Measurements from ENCODE around the gene NEXN. TPM values are rescaled to one million over a fixed set of nuclear protein-coding genes. Genes with fewer than 3 reads are reported as not detected.
A peak's percentile ranks its signal among the peaks of the same experiment; 100 is the strongest.

The NEXN gene
- polyA plus RNA-seq, 3 donors = 0.31 to 3.5 (median 3.0) TPM

- Mint-ChIP-seq H3K27me3 (ENCODE audit: low read depth in 3 of 3) (peaks cover 0 to 1% (median 0%) of the 10 kb centered on the region in 3 donors), H3K4me3 (no peak overlapping the region), H3K4me1 (peaks cover 26% of the 10 kb centered on the region), H3K9me3 (no peaks in the 10 kb centered on the region), H3K36me3 (peaks cover 8 to 10% of the 10 kb centered on the region in 2 donors), H3K27ac (no peak overlapping the region)
- Histone ChIP-seq H3K4me3 (replicated peaks in 1 of 3; ENCODE audit: low read depth in 2 of 3, low read length in 3 of 3) (no peak overlapping the region), H3K4me1 (ENCODE audit: control insufficient read depth in 1 of 2, insufficient read depth in 2 of 2, low read length in 2 of 2) (peaks cover 11 to 15% of the 10 kb centered on the region in 2 donors), H3K9ac (ENCODE audit: insufficient read depth, low read length, poor library complexity, severe bottlenecking) (no peak overlapping the region), H2AFZ (ENCODE audit: insufficient read depth, low read depth, low read length, poor library complexity, severe bottlenecking) (no peak overlapping the region), H3K36me3 (replicated peaks in 1 of 2; ENCODE audit: control insufficient read depth in 1 of 2, insufficient read depth in 2 of 2, low read length in 2 of 2) (peaks cover 0 to 6% of the 10 kb centered on the region in 2 donors), H3K27me3 (ENCODE audit: control insufficient read depth in 2 of 2, insufficient read depth in 2 of 2, low read length in 2 of 2) (no peaks in the 10 kb centered on the region), H3K79me2 (ENCODE audit: insufficient read depth, low read length) (peaks cover 12% of the 10 kb centered on the region), H3K27ac (ENCODE audit: low read depth in 1 of 2, low read length in 2 of 2) (no peak overlapping the region), H4K20me1 (ENCODE audit: insufficient read depth, low read length) (no peaks in the 10 kb centered on the region), H3K4me2 (replicated peaks; ENCODE audit: extremely low read depth, low read length, poor library complexity, severe bottlenecking) (peak overlapping the region; percentile 85), H3K9me3 (replicated peaks in 1 of 2; ENCODE audit: control insufficient read depth in 1 of 2, insufficient read depth in 1 of 2, low read length in 2 of 2) (no peaks in the 10 kb centered on the region)
- WGBS (ENCODE audit: insufficient coverage) = no CpG with 5 or more reads among the region's 1 CpG
- intact Hi-C loops (cut with micrococcal nuclease) = no loop called here
- DNase-seq = no peak
- TF ChIP-seq CTCF (IDR thresholded peaks at IDR 0.05) = no peak
Measured at GRCh38 chr1:77925518-77925917, 37.1 kb downstream of the NEXN start.

- H3K36me3 ChIP-seq (replicated peaks in 1 of 2; ENCODE audit: control insufficient read depth in 1 of 2, insufficient read depth in 2 of 2, low read length in 2 of 2) = peaks cover 0 to 10% of the 10 kb centered on the region in 2 donors
- no peaks in the 10 kb centered on the region for H3K27me3 ChIP-seq (ENCODE audit: control insufficient read depth in 2 of 2, insufficient read depth in 2 of 2, low read length in 2 of 2)
- peaks cover 12% of the 10 kb centered on the region for H3K79me2 ChIP-seq (ENCODE audit: insufficient read depth, low read length)
- H4K20me1 ChIP-seq (ENCODE audit: insufficient read depth, low read length) = no peaks in the 10 kb centered on the region
- Mint-ChIP-seq H3K9me3 (no peaks in the 10 kb centered on the region), H3K27me3 (ENCODE audit: low read depth in 3 of 3) (peaks cover 0 to 1% (median 0%) of the 10 kb centered on the region in 3 donors), H3K27ac (peak overlapping the region in 6 of 7 donors; percentile 79 to 88 (median 86)), H3K4me3 (peak overlapping the region; percentile 79 to 90), H3K4me1 (peaks cover 22% of the 10 kb centered on the region), H3K36me3 (peaks cover 11 to 14% of the 10 kb centered on the region in 2 donors)
- peak overlapping the region; percentile 76 for H2AFZ ChIP-seq (ENCODE audit: insufficient read depth, low read depth, low read length, poor library complexity, severe bottlenecking)
- H3K4me3 ChIP-seq (replicated peaks in 1 of 3; ENCODE audit: low read depth in 2 of 3, low read length in 3 of 3) = peak overlapping the region; percentile 58 to 96 (median 78)
- H3K9me3 ChIP-seq (replicated peaks in 1 of 2; ENCODE audit: control insufficient read depth in 1 of 2, insufficient read depth in 1 of 2, low read length in 2 of 2) = no peaks in the 10 kb centered on the region
- intact Hi-C loops (cut with micrococcal nuclease) = no loop called here
- peak overlapping the region; percentile 62 for H3K9ac ChIP-seq (ENCODE audit: insufficient read depth, low read length, poor library complexity, severe bottlenecking)
- peak overlapping the region in 1 of 2 donors; percentile 82 for H3K27ac ChIP-seq (ENCODE audit: low read depth in 1 of 2, low read length in 2 of 2)
- 83% methylated on average over 1 of the region's 2 CpGs for WGBS (ENCODE audit: insufficient coverage)
- DNase-seq = no peak
- no peak for TF ChIP-seq CTCF (IDR thresholded peaks at IDR 0.05)
- peak overlapping the region; percentile 85 for H3K4me2 ChIP-seq (replicated peaks; ENCODE audit: extremely low read depth, low read length, poor library complexity, severe bottlenecking)
- H3K4me1 ChIP-seq (ENCODE audit: control insufficient read depth in 1 of 2, insufficient read depth in 2 of 2, low read length in 2 of 2) = peaks cover 11 to 15% of the 10 kb centered on the region in 2 donors
Measured at GRCh38 chr1:77925956-77926355, 37.5 kb downstream of the NEXN start.

Data from CD14-positive monocyte (primary cell).